Measurements from ENCODE around the gene MRPL39. TPM values are rescaled to one million over a fixed set of nuclear protein-coding genes. Genes with fewer than 3 reads are reported as not detected.

MRPL39 gene
- total and polyA plus RNA-seq, 2 experiments from 2014 or later, result 50.5 to 132 TPM

DNA sequence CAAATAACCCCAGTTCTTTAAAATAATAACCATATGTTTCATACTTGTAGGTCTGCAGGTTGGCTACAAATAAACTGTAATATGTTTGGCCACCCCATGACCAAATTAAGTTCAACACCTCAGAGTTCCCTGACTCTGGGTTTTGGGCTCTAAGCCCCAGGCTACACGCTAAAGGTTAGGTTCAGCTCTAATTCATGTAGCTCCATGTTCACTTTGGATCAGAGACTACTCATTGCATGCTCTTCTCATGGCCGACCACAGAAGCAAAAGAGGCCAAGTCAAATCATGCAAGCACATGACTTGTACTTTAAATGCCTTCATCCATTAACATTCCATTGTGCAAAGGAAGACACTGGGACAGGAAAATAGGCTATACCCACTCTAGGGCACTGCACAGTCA lies 66.2 kb downstream of the MRPL39 start:
- H3K4me1 Mint-ChIP-seq, result no peaks in the 10 kb centered on the region; the same call in 2 of the 3 replicates
- Histone ChIP-seq H4K20me1 (replicated peaks; ENCODE audit: insufficient read depth) (no peaks in the 10 kb centered on the region), H3K9me2 (ENCODE audit: insufficient read depth) (0 out of 2 replicates have a peak, but pooled peaks cover 5% of the 10 kb centered on the region), H3K27me3 (ENCODE audit: insufficient read depth) (no peaks in the 10 kb centered on the region), H3K4me1 (ENCODE audit: insufficient read depth) (no peaks in the 10 kb centered on the region), H3K4me2 (no peak overlapping the region), H3F3A (replicated peaks; ENCODE audit: low read depth) (no peaks in the 10 kb centered on the region), H3K79me2 (replicated peaks; ENCODE audit: insufficient read depth) (no peaks in the 10 kb centered on the region), H3K27ac (ENCODE audit: low read depth) (no peak overlapping the region), H2AFZ (no peak overlapping the region), H3K4me3 (no peak overlapping the region), H3K36me3 (ENCODE audit: insufficient read depth) (no peaks in the 10 kb centered on the region)
- H3K4me3 Mint-ChIP-seq, result no peak overlapping the region
- ATAC-seq (no peak), DNase-seq (ENCODE audit: low spot score) (no peak)
- no peak for TF ChIP-seq EZH2 (IDR thresholded peaks at IDR 0.05; ENCODE audit: low read depth, unreplicated experiment)
- peaks cover 14% of the 10 kb centered on the region for H3K36me3 Mint-ChIP-seq (ENCODE audit: low read depth)
- peaks cover 2% of the 10 kb centered on the region for H3K27me3 Mint-ChIP-seq (ENCODE audit: insufficient read depth, low read depth, poor library complexity)
- peaks cover 24% of the 10 kb centered on the region for H3K9me3 Mint-ChIP-seq
- no peak overlapping the region for H3K27ac Mint-ChIP-seq

DNA sequence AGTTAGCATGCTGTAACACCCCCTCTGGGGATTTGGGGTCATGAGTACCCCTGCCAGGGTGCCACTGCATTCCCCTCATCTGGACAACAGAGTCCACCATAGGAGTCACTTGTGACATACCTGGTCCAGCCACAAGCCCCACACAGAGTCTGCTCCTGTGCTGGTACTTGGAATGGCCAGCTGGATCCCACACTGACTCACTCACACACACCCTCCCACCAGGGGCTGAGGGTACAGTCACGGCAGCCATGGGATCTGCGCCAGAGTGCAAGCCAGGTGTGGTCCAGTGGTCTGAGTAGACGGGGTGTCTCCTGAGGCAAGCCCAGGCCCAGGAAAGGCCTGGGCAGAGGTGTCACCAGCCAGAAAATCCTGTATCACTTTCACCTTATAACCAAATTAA lies 67.7 kb downstream of the MRPL39 start:
- no peaks in the 10 kb centered on the region for H4K20me1 ChIP-seq (replicated peaks; ENCODE audit: insufficient read depth)

More for the DNA sequence above, 67.7 kb downstream of the MRPL39 start:
- no peaks in the 10 kb centered on the region for H3K4me1 ChIP-seq (ENCODE audit: insufficient read depth)
- DNase-seq (ENCODE audit: low spot score), result no peak
- H3F3A ChIP-seq (replicated peaks; ENCODE audit: low read depth), result no peaks in the 10 kb centered on the region
- Mint-ChIP-seq H3K9me3 (peaks cover 20% of the 10 kb centered on the region), H3K36me3 (ENCODE audit: low read depth) (peaks cover 14% of the 10 kb centered on the region), H3K27me3 (ENCODE audit: insufficient read depth, low read depth, poor library complexity) (no peaks in the 10 kb centered on the region), H3K27ac (no peak overlapping the region), H3K4me1 (no peaks in the 10 kb centered on the region; the same call in 2 of the 3 replicates), H3K4me3 (no peak overlapping the region)
- no peak overlapping the region for H3K27ac ChIP-seq (ENCODE audit: low read depth)
- H3K9me2 ChIP-seq (ENCODE audit: insufficient read depth), result no peaks in the 10 kb centered on the region
- TF ChIP-seq, protein P1, sequence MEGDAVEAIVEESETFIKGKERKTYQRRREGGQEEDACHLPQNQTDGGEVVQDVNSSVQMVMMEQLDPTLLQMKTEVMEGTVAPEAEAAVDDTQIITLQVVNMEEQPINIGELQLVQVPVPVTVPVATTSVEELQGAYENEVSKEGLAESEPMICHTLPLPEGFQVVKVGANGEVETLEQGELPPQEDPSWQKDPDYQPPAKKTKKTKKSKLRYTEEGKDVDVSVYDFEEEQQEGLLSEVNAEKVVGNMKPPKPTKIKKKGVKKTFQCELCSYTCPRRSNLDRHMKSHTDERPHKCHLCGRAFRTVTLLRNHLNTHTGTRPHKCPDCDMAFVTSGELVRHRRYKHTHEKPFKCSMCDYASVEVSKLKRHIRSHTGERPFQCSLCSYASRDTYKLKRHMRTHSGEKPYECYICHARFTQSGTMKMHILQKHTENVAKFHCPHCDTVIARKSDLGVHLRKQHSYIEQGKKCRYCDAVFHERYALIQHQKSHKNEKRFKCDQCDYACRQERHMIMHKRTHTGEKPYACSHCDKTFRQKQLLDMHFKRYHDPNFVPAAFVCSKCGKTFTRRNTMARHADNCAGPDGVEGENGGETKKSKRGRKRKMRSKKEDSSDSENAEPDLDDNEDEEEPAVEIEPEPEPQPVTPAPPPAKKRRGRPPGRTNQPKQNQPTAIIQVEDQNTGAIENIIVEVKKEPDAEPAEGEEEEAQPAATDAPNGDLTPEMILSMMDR (conservative IDR thresholded peaks at IDR 0.05; ENCODE audit: low read depth in 2 of 2), result no peak
- TF ChIP-seq NANOG (IDR thresholded peaks at IDR 0.05; ENCODE audit: borderline replicate concordance), result no peak
- TF ChIP-seq, protein P2, sequence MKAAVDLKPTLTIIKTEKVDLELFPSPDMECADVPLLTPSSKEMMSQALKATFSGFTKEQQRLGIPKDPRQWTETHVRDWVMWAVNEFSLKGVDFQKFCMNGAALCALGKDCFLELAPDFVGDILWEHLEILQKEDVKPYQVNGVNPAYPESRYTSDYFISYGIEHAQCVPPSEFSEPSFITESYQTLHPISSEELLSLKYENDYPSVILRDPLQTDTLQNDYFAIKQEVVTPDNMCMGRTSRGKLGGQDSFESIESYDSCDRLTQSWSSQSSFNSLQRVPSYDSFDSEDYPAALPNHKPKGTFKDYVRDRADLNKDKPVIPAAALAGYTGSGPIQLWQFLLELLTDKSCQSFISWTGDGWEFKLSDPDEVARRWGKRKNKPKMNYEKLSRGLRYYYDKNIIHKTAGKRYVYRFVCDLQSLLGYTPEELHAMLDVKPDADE (IDR thresholded peaks at IDR 0.05), result no peak
- TF ChIP-seq EZH2 (IDR thresholded peaks at IDR 0.05; ENCODE audit: low read depth, unreplicated experiment), result no peak
- no peak for TF ChIP-seq ZNF331 (CRISPR knock-in tag; IDR thresholded peaks at IDR 0.05; ENCODE audit: low read depth)
- TF ChIP-seq, protein P3, sequence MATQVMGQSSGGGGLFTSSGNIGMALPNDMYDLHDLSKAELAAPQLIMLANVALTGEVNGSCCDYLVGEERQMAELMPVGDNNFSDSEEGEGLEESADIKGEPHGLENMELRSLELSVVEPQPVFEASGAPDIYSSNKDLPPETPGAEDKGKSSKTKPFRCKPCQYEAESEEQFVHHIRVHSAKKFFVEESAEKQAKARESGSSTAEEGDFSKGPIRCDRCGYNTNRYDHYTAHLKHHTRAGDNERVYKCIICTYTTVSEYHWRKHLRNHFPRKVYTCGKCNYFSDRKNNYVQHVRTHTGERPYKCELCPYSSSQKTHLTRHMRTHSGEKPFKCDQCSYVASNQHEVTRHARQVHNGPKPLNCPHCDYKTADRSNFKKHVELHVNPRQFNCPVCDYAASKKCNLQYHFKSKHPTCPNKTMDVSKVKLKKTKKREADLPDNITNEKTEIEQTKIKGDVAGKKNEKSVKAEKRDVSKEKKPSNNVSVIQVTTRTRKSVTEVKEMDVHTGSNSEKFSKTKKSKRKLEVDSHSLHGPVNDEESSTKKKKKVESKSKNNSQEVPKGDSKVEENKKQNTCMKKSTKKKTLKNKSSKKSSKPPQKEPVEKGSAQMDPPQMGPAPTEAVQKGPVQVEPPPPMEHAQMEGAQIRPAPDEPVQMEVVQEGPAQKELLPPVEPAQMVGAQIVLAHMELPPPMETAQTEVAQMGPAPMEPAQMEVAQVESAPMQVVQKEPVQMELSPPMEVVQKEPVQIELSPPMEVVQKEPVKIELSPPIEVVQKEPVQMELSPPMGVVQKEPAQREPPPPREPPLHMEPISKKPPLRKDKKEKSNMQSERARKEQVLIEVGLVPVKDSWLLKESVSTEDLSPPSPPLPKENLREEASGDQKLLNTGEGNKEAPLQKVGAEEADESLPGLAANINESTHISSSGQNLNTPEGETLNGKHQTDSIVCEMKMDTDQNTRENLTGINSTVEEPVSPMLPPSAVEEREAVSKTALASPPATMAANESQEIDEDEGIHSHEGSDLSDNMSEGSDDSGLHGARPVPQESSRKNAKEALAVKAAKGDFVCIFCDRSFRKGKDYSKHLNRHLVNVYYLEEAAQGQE (IDR thresholded peaks at IDR 0.05; ENCODE audit: unreplicated experiment), result no peak
- TF ChIP-seq CREB1 (CRISPR knock-in tag; IDR thresholded peaks at IDR 0.05; ENCODE audit: low read depth), result no peak
- no peak for TF ChIP-seq STAT1 (IDR thresholded peaks at IDR 0.05; ENCODE audit: unreplicated experiment)
- H3K36me3 ChIP-seq (ENCODE audit: insufficient read depth), result no peaks in the 10 kb centered on the region
- no peaks in the 10 kb centered on the region for H3K27me3 ChIP-seq (ENCODE audit: insufficient read depth)
- H3K79me2 ChIP-seq (replicated peaks; ENCODE audit: insufficient read depth), result no peaks in the 10 kb centered on the region
- H2AFZ ChIP-seq, result no peak overlapping the region
- H3K4me3 ChIP-seq, result no peak overlapping the region
- no peak for ATAC-seq
- H3K4me2 ChIP-seq, result no peak overlapping the region

Data from GM23338 (cell line).